ENCODE measurements around the gene FBXW9.
"Not testable (repeated sequence)": the region's sequence is repeated elsewhere in the genome, so short reads cannot be mapped to it uniquely, and the experiment has no call there.

FBXW9 gene

DNA sequence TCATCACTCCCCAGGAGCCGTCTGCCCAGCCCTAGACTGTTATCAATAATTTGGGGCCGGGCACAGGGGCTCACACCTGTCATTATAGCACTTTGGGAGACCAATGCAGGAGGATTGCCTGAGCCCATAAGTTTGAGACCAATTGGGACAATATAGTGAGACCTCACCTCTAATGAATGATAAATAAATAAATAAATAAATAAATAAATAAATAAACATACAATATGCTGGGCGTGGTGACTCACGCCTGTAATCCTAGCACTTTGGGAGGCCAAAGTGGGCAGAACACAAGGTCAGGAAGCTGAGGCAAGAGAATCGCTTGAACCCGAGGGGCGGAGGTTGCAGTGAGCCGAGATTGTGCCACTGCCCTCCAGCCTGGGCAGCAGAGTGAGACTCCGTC, 16.9 kb upstream of the FBXW9 start:
- DNase-seq: not testable (repeated sequence)

- DNase-seq: peak; percentile 50
Measured at GRCh38 chr19:12712077-12712476, 15.6 kb upstream of the FBXW9 start.

- DNase-seq: no peak
Measured at GRCh38 chr19:12711187-12711586, 14.8 kb upstream of the FBXW9 start.

- no peak for DNase-seq
Measured at GRCh38 chr19:12708641-12709040, 12.2 kb upstream of the FBXW9 start.

- no peak for DNase-seq
Measured at GRCh38 chr19:12706332-12706718, 9.9 kb upstream of the FBXW9 start.

- DNase-seq: no peak
Measured at GRCh38 chr19:12705654-12706331, 9.4 kb upstream of the FBXW9 start.

GRCh38 chr19:12705169-12705568, 8.7 kb upstream of the FBXW9 start:
- no peak for DNase-seq

DNA sequence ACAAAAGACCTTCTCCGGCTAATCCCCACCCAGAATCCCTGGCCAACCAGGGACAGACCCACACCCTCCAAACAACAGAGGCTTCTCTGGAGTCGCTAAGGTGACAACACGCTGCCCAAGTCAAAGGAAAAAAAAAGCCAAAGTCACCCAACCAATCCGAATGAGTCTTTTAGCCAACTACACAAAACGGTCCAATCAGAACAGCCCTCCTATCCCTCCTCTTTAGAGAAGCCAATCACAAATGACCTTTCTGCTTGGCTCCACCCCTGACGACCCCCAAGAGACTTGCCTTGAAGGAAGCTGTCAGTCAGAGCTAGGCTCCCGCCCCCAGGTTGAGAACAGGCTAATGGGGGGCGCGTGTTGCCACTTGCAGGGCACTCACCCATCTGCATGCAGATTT, 6.6 kb upstream of the FBXW9 start:
- peak; percentile 67 for DNase-seq

GRCh38 chr19:12701596-12702282, 5.3 kb upstream of the FBXW9 start:
- DNase-seq: no peak

DNA sequence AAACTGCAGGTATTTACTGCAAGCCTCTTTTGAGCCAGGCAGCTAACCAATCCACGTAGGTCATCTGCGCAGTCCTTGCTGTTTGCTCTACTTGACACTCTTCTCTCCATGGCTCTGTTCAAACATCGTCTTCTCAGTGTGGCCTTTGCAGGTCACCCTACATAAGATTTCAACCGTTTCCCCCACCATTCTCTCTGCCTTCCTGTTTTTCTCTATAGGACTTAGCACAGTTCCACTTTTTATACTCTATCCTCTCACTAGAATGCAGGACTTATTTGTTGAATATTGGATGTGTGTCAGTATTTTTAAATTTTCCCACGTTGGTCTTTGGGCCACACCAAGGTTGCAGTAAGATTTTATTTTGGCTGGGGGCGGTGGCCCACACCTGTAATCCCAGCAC, 1.7 kb upstream of the FBXW9 start:
- DNase-seq: no peak

- DNase-seq: not testable (repeated sequence)
Measured at GRCh38 chr19:12697425-12697824, 994 bp upstream of the FBXW9 start.

DNA sequence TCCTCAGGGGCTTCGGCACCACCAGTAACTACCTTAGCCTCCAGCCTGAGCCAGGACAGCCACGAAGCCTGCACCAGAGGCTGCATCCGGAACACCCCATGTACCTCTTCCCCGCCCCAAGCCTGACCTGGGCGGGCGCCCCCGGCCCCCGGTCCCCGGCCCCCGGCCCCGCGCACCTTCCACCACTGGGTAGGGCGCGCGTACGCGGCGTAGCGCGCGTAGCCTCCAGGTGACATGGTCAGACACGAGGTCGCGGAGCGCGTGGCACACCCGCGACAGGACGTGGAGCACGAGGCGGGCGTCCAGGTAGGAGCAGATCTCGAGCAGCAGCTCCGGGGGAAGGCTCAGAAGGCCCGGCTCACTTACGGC, 450 bp downstream of the FBXW9 start:
- no peak for DNase-seq

- no peak for DNase-seq
Measured at GRCh38 chr19:12695514-12695913, 917 bp downstream of the FBXW9 start.

GRCh38 chr19:12695096-12695495, 1.3 kb downstream of the FBXW9 start:
- no peak for DNase-seq

- no peak for DNase-seq
Measured at GRCh38 chr19:12694641-12695040, 1.8 kb downstream of the FBXW9 start.

GRCh38 chr19:12692960-12693359, 3.5 kb downstream of the FBXW9 start:
- DNase-seq: no peak

DNA sequence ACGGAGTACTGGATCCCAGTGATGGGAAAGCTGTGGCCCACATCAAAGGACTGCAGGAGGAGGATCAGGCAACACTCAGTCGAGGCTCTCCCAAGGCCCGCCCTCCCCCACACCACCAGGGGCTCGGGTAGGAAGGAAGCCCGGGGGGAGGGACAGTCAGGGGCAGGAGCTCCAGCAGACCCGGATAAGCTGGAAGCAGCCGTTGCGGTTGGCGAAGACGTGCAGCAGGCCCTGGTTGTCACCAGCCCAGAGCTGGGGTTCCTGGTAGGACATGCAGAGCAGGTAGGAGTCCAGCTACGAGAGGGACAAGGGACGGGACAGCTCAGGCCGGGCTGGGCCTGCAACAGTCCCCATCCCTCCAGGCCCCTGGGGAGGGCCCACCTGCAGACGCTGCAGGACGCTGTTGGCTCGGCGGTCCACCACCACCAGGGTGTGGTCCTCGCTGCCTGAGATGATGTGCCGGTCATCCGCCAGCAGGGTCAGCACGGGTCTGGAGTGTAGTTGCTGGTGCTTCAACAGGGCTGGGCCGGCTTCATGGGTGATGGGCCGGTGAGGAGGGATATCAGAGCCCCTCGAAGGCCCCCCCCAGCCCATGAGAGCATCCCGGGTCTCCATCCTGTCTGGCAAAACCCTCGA, 6.7 kb downstream of the FBXW9 start:
- DNase-seq: no peak

DNA sequence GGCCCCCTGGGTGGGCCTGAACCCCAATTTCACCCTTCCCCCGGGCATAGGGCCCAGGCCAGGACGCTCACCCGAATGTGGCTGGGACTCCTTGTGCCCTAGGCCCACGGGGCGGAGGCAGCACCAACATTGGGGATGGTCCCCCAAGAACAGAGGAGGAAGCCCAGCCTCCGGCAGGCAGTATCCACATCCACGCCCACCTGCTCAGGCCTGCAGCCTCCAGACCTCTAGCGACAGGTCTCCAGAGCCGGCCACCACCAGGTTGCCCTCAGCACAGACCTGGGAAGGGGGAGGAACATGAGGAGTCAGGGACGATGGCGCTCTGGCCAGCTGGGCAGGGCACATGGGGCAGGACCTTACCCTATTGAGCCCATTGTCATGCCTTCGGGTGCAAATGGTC, 7.4 kb downstream of the FBXW9 start:
- no peak for DNase-seq

DNA sequence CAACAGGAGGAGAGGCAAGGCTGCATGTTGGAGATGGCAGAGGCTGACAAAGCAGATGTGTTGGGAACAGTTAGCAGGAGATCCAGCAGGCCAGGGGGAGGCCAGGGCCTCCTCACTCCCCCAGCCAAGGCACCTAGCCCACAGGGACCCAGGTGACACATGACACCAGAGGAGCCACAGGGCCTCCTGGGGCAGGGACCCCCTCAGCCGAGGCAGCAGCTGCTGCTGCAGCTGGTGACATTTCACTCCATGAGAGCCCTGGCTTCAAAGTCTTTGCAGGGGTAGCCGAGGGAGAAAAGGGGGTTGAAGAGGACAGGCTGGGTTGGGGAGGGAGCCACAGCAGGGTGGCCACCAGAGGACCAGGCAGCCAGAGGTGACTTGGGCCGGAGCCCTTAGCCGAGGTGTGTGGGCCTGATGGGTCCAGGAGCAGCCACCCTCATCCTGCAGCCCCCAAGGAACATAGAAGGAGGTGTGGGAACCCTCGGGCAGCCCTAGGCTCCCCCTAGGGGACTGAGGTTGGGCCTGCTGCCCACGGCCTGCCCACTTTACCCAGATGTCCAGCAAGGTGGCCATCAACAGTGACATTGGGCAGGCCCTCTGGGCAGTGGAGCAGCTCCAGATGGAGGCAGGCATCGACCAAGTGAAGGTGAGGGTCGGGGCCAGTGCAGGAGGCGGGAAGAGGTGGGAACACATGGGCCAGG, 8.8 kb downstream of the FBXW9 start, which contains the start of gene GNG14:
Gene GNG14 (plus strand): TSS at position 503 of the 701 bp plus-strand sequence. CDS start 51 bp downstream, at position 554.
- no peak for DNase-seq

DNA sequence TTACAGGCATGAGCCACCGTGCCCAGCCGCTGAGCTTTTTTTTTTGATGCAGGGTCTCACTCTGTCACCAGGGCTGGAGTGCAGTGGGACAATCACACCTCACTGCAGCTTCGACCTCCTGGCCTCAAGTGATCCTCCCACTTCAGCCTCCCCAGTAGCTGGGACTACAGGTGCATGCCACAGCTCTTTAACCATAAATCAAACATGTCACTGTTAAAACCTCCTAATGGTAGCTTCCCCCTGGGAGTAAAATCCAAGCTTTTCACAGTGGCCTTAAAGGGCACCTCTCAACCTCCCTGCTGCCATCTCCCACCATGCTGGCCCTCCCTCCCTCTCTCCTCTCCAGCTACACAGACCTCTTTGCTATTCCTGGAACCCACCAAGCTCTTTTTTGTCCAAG, 10.6 kb downstream of the FBXW9 start:
- DNase-seq: no peak

- peak; percentile 92 for DNase-seq
Measured at GRCh38 chr19:12681074-12681987, 15.1 kb downstream of the FBXW9 start, which contains the start of gene DHPS. Gene DHPS, minus strand, starts transcription at chr19:12681880. Its CDS starts 114 bp downstream, at chr19:12681766.

DNA sequence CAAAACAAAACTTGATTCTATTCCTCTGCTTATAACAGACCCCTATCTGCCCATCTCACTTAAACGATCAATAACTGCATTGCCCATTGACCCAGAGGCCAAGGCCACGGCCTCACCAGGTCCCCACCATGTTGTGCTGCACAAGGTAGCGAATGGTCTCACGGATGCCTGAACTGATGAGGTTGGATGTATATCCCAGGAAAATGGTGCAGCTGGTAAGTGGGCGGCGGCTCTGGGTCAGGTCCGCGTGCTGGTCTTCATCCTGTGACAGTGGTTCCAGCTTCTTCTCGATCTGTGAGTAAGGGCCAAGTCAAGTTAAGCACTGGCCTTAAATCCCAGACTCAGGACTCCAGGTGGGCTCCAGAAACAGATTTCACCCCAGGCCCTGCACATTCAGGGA, 16.4 kb downstream of the FBXW9 start:
- DNase-seq: no peak

All from stimulated activated CD8-positive, alpha-beta memory T cell treated with anti-CD3 and anti-CD28 coated beads, Interleukin-4, amount 100 ng/mL, for 48 hours (primary cell).